Prostate gland (tissue), 2 donors: ENCODE measurements around the gene TRAK1.

Experiments used
- CTCF ChIP-seq, 4 experiments: fragments of 200-600 bp in 2 of 4; fragments of 450-650 bp in 2 of 4; sonication (generic) in 2 of 4; IDR thresholded peaks; 1 replicate in 3 of 4; 2 replicates in 1 of 4; pipeline ENCODE4 v1.5.1; 2016 to 2019; ENCODE audit warnings: antibody characterized with exemption in 4 of 4, mild to moderate bottlenecking in 2 of 4, moderate library complexity in 2 of 4
- POLR2A ChIP-seq: fragments of 450-650 bp; IDR thresholded peaks from one replicate; pipeline ENCODE4 v1.6.1; 2016; ENCODE audit warnings: antibody characterized with exemption, mild to moderate bottlenecking

DNA sequence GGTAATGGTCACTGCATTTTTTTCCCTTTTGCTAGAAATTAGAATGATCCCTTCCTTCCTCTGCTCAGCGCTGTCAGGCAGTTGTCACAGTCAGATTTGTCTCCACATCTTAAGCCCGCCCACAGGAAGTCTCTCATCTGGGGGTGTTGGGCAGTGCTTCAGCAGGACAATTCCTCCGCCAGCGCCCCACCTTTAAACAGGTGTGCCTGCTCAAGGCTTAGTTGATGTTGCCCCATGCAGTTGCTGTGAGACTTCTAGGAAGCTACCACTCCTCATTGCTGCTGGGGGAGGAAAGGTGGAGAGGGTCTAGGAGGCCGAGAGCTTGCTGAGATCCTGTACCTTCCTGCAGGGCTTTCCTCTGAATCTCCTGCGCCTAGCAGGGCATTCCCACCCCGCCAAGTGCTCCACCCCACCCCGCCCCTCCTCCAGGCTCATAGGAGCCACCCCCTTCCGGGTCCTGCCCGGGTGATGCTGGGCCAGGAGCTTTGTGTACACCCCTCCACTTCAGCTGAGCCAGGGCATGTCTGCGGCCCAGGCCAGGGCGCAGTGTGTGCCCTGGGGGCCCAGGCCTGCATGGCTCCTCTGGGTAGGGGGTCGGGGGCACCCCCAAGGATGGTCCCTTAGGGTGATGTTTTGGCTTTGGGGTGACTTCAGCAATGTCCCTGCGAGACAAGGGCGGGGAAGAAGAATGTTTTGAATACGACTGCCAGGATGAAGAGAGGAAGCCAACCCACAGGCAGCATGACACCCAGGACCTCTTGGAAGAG lies 68.7 kb downstream of the TRAK1 start:
- TF ChIP-seq CTCF (IDR thresholded peaks at IDR 0.05) (no peak), POLR2A (no peak)
